D341Med (cell line): ENCODE results near the gene PTGER1.

Experiments used
- DNase-seq: peaks from one replicate; pipeline ENCODE4 v3.0.0; 2012; ENCODE audit warnings: low spot score

The PTGER1 gene

GRCh38 chr19:14502334-14503092 is 27.4 kb upstream of the PTGER1 start:
- DNase-seq, result no peak

- no peak for DNase-seq
These were observed 22.2 kb upstream of the PTGER1 start for GRCh38 chr19:14497228-14497921.

GRCh38 chr19:14496834-14497227 is 21.7 kb upstream of the PTGER1 start:
- DNase-seq, result no peak

- DNase-seq, result peak; percentile 100
These were observed 21.1 kb upstream of the PTGER1 start, which contains the start of gene GIPC1 for GRCh38 chr19:14496029-14496833. Gene GIPC1, minus strand, starts transcription at chr19:14496127. Its CDS starts 13,151 bp downstream, at chr19:14482976.

- DNase-seq, result no peak
These were observed 20.5 kb upstream of the PTGER1 start for GRCh38 chr19:14495672-14496028.

GRCh38 chr19:14494910-14495671 is 19.9 kb upstream of the PTGER1 start:
- DNase-seq, result no peak

GRCh38 chr19:14494411-14494810 is 19.3 kb upstream of the PTGER1 start:
- DNase-seq, result no peak

GRCh38 chr19:14492756-14493337 is 17.7 kb upstream of the PTGER1 start:
- no peak for DNase-seq

- DNase-seq, result no peak
These were observed 12.4 kb upstream of the PTGER1 start for GRCh38 chr19:14487370-14488125.

GRCh38 chr19:14482172-14482941 is 7.2 kb upstream of the PTGER1 start:
- DNase-seq, result no peak

- DNase-seq, result no peak
These were observed 5.5 kb upstream of the PTGER1 start for GRCh38 chr19:14480700-14481079.

GRCh38 chr19:14479975-14480699 is 5.0 kb upstream of the PTGER1 start:
- DNase-seq, result peak; percentile 88

- no peak for DNase-seq
These were observed 4.3 kb upstream of the PTGER1 start for GRCh38 chr19:14479309-14479974.

GRCh38 chr19:14478113-14478545 is 3.0 kb upstream of the PTGER1 start:
- DNase-seq, result no peak

GRCh38 chr19:14477418-14478112 is 2.4 kb upstream of the PTGER1 start:
- DNase-seq, result no peak

GRCh38 chr19:14476673-14477401 is 1.7 kb upstream of the PTGER1 start:
- peak; percentile 42 for DNase-seq

GRCh38 chr19:14476327-14476672 is 1.1 kb upstream of the PTGER1 start:
- DNase-seq, result no peak

- no peak for DNase-seq
These were observed 327 bp downstream of the PTGER1 start for GRCh38 chr19:14474827-14475226.
